ENCODE measurements around the gene CFAP99. TPM values are rescaled to one million over a fixed set of nuclear protein-coding genes. Genes with fewer than 3 reads are reported as not detected.
A peak's percentile ranks its signal among the peaks of the same experiment; 100 is the strongest.

Gene CFAP99
- total RNA-seq, 1 donor from 2014 or later, result not detected

GRCh38 chr4:2436761-2437474, 18.2 kb downstream of the CFAP99 start:
- FAIRE-seq (no peak), DNase-seq (ENCODE audit: low read depth) (no peak)
- TF ChIP-seq CTCF (IDR thresholded peaks at IDR 0.05; ENCODE audit: insufficient read depth, low read length, severe bottlenecking), result no peak
- Histone ChIP-seq H3K27me3 (ENCODE audit: control insufficient read depth, insufficient read depth, low read length) (peaks cover 2% of the 10 kb centered on the region), H3K4me3 (ENCODE audit: low read depth, low read length) (no peak overlapping the region), H3K36me3 (ENCODE audit: control insufficient read depth, insufficient read depth, low read length) (no peaks in the 10 kb centered on the region)

GRCh38 chr4:2437475-2438215, 18.9 kb downstream of the CFAP99 start:
- Histone ChIP-seq H3K27me3 (ENCODE audit: control insufficient read depth, insufficient read depth, low read length) (peaks cover 2% of the 10 kb centered on the region), H3K36me3 (ENCODE audit: control insufficient read depth, insufficient read depth, low read length) (no peaks in the 10 kb centered on the region), H3K4me3 (ENCODE audit: low read depth, low read length) (no peak overlapping the region)
- FAIRE-seq (no peak), DNase-seq (ENCODE audit: low read depth) (no peak)
- TF ChIP-seq CTCF (IDR thresholded peaks at IDR 0.05; ENCODE audit: insufficient read depth, low read length, severe bottlenecking), result no peak

- Histone ChIP-seq H3K4me3 (ENCODE audit: low read depth, low read length) (no peak overlapping the region), H3K27me3 (ENCODE audit: control insufficient read depth, insufficient read depth, low read length) (peaks cover 2% of the 10 kb centered on the region), H3K36me3 (ENCODE audit: control insufficient read depth, insufficient read depth, low read length) (no peaks in the 10 kb centered on the region)
- FAIRE-seq (no peak), DNase-seq (ENCODE audit: low read depth) (no peak)
- no peak for TF ChIP-seq CTCF (IDR thresholded peaks at IDR 0.05; ENCODE audit: insufficient read depth, low read length, severe bottlenecking)
Observed at GRCh38 chr4:2438822-2439718, 20.3 kb downstream of the CFAP99 start.

GRCh38 chr4:2441393-2442174, 22.8 kb downstream of the CFAP99 start:
- TF ChIP-seq CTCF (IDR thresholded peaks at IDR 0.05; ENCODE audit: insufficient read depth, low read length, severe bottlenecking), result peak; percentile 82
- FAIRE-seq (no peak), DNase-seq (ENCODE audit: low read depth) (peak; percentile 46)
- no peak overlapping the region for H3K4me3 ChIP-seq (ENCODE audit: low read depth, low read length)
- peaks cover 2% of the 10 kb centered on the region for H3K27me3 ChIP-seq (ENCODE audit: control insufficient read depth, insufficient read depth, low read length)
- H3K36me3 ChIP-seq (ENCODE audit: control insufficient read depth, insufficient read depth, low read length), result no peaks in the 10 kb centered on the region

All from bronchial epithelial cell (primary cell).